Left lung (tissue), 10 donors: Measurements from ENCODE around the gene OR4N2. TPM values are rescaled to one million over a fixed set of nuclear protein-coding genes. Genes with fewer than 3 reads are reported as not detected.
"Not testable (repeated sequence)": the region's sequence is repeated elsewhere in the genome, so short reads cannot be mapped to it uniquely, and the experiment has no call there.

Experiments used
- ATAC-seq: fragments of 200-7000 bp; cut with Tn5 transposase; one replicate; pipeline ENCODE4 v1.9.1; 2020; ENCODE audit warnings: moderate library complexity
- DNase-seq, 4 donors: peaks; one replicate each; pipeline ENCODE4 v3.0.0-alpha.2; 2013 to 2020
- H3K27ac ChIP-seq, 2 donors: fragments of 200-600 bp; sonication (generic) in 1 of 2; one replicate each; pipeline versions ENCODE4 v1.5.0 to v1.8.0; 2020 to 2021
- H3K27me3 ChIP-seq, 2 donors: fragments of 200-600 bp; sonication (generic) in 1 of 2; one replicate each; pipeline versions ENCODE4 v1.5.0 to v1.8.0; 2020 to 2021
- H3K36me3 ChIP-seq, 2 donors: fragments of 200-600 bp; sonication (generic) in 1 of 2; one replicate each; pipeline versions ENCODE4 v1.5.0 to v1.8.0; 2020 to 2021
- H3K4me1 ChIP-seq, 2 donors: fragments of 200-600 bp; one replicate each; pipeline ENCODE4 v1.8.0; 2021
- H3K4me3 ChIP-seq, 2 donors: fragments of 200-600 bp; sonication (generic) in 1 of 2; one replicate each; pipeline versions ENCODE4 v1.5.0 to v1.8.0; 2020 to 2021; ENCODE audit warnings: mild to moderate bottlenecking in 1 of 2
- H3K9me3 ChIP-seq, 2 donors: fragments of 200-600 bp; sonication (generic) in 1 of 2; one replicate each; pipeline versions ENCODE4 v1.5.0 to v1.8.0; 2020 to 2021
- intact Hi-C, 2 donors: fragments of 100-400 bp; cut with DNase I; formaldehyde crosslinking; loops; one replicate each; pipeline versions ENCODE4 v1.11.2 to v1.14.2; 2022
- polyA plus RNA-seq, 6 donors: library from polyadenylated mRNA; unstranded; fragments of 120-200 nt; gene quantifications; one replicate each; pipeline ENCODE4 v1.2.1, GENCODE V29; 2013; ENCODE audit not compliant: insufficient read length in 6 of 6
- total RNA-seq, 2 donors: library from RNA; stranded (reverse); fragmentation: NEBNext Ultra II Directional; extraction: Animal tissue kit (Norgen Biotek cat#: 25700); gene quantifications; one replicate each; pipeline ENCODE4 v1.2.1, GENCODE V29; 2021
- TF ChIP-seq, protein P1 (sequence below), 2 donors: fragments of 200-600 bp; sonication (generic) in 1 of 2; IDR thresholded peaks; one replicate each; pipeline versions ENCODE4 v1.5.0 to v1.8.0; 2021; ENCODE audit warnings: antibody characterized with exemption in 2 of 2
- donor health status: DM: no; HTN: yes; CAD: no.
- donor health status: DM: no; HTN: no; CAD: no.

Gene OR4N2
- total and polyA plus RNA-seq, 8 donors = not detected

DNA sequence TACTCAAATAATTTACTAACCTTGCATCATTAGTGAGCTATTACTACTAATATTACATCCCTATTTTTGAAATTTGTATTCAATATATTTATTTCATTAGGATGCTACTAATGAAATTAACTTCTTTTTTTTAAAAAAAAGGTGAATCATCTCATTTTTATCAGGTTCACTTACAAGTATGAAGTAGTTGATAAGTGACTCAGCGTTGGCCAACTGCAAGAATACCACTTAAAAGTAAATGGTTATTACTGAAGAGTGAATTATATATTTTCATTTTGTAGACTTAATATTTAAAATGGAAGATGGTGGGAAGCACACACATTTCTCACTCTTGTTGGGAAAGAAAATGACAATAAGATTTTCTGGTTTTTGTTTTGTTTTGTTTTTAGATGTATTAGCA is 19.6 kb downstream of the OR4N2 start:
- H3K4me1 ChIP-seq = no peaks in the 10 kb centered on the region
- DNase-seq (no peak), ATAC-seq (no peak)
- no peak overlapping the region for H3K4me3 ChIP-seq
- intact Hi-C loops = no loop called here
- H3K27me3 ChIP-seq = no peaks in the 10 kb centered on the region
- peaks cover 0 to 19% of the 10 kb centered on the region in 2 donors for H3K9me3 ChIP-seq
- H3K27ac ChIP-seq = no peak overlapping the region
- TF ChIP-seq, protein P1, sequence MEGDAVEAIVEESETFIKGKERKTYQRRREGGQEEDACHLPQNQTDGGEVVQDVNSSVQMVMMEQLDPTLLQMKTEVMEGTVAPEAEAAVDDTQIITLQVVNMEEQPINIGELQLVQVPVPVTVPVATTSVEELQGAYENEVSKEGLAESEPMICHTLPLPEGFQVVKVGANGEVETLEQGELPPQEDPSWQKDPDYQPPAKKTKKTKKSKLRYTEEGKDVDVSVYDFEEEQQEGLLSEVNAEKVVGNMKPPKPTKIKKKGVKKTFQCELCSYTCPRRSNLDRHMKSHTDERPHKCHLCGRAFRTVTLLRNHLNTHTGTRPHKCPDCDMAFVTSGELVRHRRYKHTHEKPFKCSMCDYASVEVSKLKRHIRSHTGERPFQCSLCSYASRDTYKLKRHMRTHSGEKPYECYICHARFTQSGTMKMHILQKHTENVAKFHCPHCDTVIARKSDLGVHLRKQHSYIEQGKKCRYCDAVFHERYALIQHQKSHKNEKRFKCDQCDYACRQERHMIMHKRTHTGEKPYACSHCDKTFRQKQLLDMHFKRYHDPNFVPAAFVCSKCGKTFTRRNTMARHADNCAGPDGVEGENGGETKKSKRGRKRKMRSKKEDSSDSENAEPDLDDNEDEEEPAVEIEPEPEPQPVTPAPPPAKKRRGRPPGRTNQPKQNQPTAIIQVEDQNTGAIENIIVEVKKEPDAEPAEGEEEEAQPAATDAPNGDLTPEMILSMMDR (IDR thresholded peaks at IDR 0.05) = no peak
- no peaks in the 10 kb centered on the region for H3K36me3 ChIP-seq

DNA sequence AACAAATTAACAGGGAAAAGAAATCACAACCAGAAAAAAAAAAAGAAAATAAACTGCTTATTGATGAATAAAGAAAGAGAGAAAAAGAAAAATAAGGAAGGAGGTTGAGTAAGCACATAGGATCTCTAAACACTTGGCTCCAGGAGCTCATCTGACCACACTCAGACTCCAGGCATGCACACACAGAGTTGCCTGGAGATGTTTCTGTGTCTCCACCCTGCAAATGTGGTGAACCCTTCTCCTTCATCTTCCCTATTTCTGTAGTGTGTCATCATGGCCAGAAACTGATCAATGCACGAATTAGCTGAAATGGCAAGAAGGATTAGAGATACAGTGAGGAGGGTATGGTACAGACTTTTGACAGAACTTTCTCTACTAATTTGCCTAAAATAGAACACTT is 20.2 kb downstream of the OR4N2 start:
- DNase-seq (no peak), ATAC-seq (no peak)
- no peaks in the 10 kb centered on the region for H3K4me1 ChIP-seq
- H3K27me3 ChIP-seq = no peaks in the 10 kb centered on the region
- intact Hi-C loops = no loop called here
- peaks cover 0 to 16% of the 10 kb centered on the region in 2 donors for H3K9me3 ChIP-seq
- H3K36me3 ChIP-seq = no peaks in the 10 kb centered on the region
- H3K4me3 ChIP-seq = no peak overlapping the region
- H3K27ac ChIP-seq = no peak overlapping the region
- TF ChIP-seq, protein P1 (IDR thresholded peaks at IDR 0.05) = no peak

DNA sequence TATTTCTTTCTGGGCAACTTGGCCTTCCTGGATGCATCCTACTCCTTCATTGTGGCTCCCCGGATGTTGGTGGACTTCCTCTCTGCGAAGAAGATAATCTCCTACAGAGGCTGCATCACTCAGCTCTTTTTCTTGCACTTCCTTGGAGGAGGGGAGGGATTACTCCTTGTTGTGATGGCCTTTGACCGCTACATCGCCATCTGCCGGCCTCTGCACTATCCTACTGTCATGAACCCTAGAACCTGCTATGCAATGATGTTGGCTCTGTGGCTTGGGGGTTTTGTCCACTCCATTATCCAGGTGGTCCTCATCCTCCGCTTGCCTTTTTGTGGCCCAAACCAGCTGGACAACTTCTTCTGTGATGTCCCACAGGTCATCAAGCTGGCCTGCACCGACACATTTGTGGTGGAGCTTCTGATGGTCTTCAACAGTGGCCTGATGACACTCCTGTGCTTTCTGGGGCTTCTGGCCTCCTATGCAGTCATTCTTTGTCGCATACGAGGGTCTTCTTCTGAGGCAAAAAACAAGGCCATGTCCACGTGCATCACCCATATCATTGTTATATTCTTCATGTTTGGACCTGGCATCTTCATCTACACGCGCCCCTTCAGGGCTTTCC is 24.2 kb downstream of the OR4N2 start:
- H3K27me3 ChIP-seq, H3K36me3 ChIP-seq, intact Hi-C loops, ATAC-seq, H3K4me1 ChIP-seq, H3K4me3 ChIP-seq, H3K27ac ChIP-seq, H3K9me3 ChIP-seq: not testable (repeated sequence)
- peak in 1 of 4 donors; percentile 30 for DNase-seq

DNA sequence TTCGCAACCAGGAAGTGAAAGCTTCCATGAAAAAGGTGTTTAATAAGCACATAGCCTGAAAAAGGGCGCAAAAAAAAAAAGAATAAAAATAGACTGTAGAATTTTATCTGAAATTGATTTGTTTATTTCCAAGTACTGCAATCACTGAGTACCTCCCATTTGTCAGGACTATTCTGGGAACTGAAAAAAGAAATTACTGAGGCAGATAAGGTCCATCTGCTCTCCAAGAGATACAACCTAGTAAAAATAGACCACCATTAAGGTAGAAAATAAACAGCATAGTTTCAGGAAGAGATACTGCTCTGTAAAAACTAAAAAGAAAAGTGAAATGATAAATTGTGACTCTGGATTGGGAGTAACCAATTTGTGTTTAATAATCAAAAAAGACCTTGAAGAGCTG is 24.7 kb downstream of the OR4N2 start:
- H3K9me3 ChIP-seq = peaks cover 0 to 2% of the 10 kb centered on the region in 2 donors
- intact Hi-C loops = no loop called here
- no peaks in the 10 kb centered on the region for H3K27me3 ChIP-seq
- H3K4me3 ChIP-seq = no peak overlapping the region
- no peak overlapping the region for H3K27ac ChIP-seq
- no peaks in the 10 kb centered on the region for H3K4me1 ChIP-seq
- no peak for ATAC-seq
- no peak for DNase-seq
- TF ChIP-seq, protein P1 (IDR thresholded peaks at IDR 0.05) = no peak
- H3K36me3 ChIP-seq = no peaks in the 10 kb centered on the region

DNA sequence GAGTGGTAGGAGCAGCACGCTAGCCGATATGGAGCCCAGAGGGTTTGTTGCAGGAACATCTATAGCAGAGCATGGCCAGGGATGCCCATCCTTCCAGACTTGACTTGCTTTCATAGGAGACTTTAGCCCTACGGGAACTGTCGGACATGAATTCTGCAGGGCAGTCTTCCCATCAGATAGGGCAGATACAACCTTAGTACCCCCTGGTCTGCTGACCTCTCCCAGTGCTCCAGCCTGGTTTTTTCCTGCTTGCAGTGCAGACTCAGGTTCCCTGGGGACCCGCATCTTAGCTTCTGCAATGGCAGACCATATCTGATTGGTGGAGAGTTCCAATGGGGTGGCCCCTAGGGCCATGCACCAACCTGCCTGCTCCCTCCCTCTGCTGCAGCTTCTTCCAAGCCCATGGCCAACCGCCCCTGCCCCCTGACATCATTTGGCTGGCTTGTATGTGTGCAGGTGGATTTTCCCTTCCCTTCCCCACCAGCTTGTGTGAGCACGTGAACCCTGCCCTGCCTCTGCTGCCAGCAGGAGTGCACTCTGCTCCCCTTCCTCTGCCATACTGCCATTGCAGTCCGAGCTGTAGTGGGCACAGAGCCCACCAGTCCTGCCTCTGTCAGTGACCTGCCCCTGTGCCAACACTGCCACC is 30.8 kb downstream of the OR4N2 start:
- H3K27me3 ChIP-seq, H3K4me3 ChIP-seq, H3K27ac ChIP-seq, DNase-seq, ATAC-seq, H3K4me1 ChIP-seq, H3K36me3 ChIP-seq, intact Hi-C loops: not testable (repeated sequence)
- H3K9me3 ChIP-seq = peaks cover 0 to 34% of the 10 kb centered on the region in 2 donors

DNA sequence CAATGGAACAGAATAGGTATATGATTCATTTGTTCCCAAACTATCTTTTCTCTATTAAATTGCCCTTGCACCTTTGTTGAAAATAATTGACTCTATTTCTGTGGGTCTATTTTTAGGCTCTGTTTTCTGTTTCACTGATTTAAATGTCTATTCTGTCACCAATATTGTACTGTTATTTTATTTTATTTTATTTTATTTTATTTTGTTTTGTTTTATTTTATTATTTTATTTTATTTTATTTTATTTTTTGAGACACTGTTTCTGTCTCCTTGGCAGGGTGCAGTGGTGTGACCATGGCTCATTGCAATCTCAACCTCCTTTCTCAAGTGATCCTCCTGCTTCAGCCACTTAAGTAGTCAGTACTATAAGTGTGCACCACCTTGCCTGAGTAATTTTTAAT is 34.9 kb downstream of the OR4N2 start:
- TF ChIP-seq, protein P1 (IDR thresholded peaks at IDR 0.05) = no peak
- no peak overlapping the region for H3K27ac ChIP-seq
- ATAC-seq (no peak), DNase-seq (no peak)
- no peaks in the 10 kb centered on the region for H3K36me3 ChIP-seq
- H3K27me3 ChIP-seq = no peaks in the 10 kb centered on the region
- H3K4me1 ChIP-seq = no peaks in the 10 kb centered on the region
- H3K4me3 ChIP-seq = no peak overlapping the region
- peaks cover 0 to 34% of the 10 kb centered on the region in 2 donors for H3K9me3 ChIP-seq
- intact Hi-C loops = no loop called here
